ENCODE measurements around the gene CLEC19A.

The CLEC19A gene

DNA sequence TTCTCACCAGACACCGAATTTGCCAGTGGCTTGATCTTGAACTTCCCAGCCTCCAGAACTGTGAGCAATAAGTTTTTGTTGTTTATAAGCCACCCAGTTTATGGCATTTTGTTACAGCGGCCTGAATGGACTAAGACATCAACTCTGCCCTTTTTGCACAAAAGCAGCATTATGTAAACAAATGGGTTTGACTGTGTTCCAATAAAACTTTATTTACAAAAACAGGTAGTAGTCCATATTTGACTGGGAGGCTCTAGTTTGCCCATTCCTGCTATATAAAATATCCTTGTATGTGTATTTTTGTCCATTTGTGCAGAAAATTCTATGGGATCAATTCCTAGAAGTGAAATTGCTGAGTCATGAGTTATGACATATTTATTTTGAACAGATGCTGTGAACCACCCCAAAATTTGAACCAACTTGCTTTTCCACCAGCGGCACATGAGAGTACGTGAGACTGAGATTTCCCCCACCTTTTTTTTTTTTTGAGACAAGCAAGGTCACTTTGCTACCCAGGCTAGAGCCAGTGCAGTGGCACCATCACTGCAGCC, 21.3 kb upstream of the CLEC19A start:
- Histone ChIP-seq H3K4me3 (ENCODE audit: insufficient read depth, low read length, poor library complexity, severe bottlenecking) (no peak overlapping the region), H2AFZ (ENCODE audit: low read depth, low read length, severe bottlenecking) (no peak overlapping the region), H3K79me2 (ENCODE audit: insufficient read depth, low read length) (no peaks in the 10 kb centered on the region), H3K9me2 (replicated peaks; ENCODE audit: insufficient read depth, low read length) (no peaks in the 10 kb centered on the region), H3F3A (ENCODE audit: insufficient read depth) (no peaks in the 10 kb centered on the region), H3K4me2 (ENCODE audit: low read depth, low read length, poor library complexity, severe bottlenecking) (no peak overlapping the region), H3K9ac (ENCODE audit: low read length) (no peak overlapping the region), H3K27ac (ENCODE audit: low read depth, low read length) (no peak overlapping the region), H3K27me3 (ENCODE audit: low read length) (no peaks in the 10 kb centered on the region), H3K9me3 (ENCODE audit: insufficient read depth, low read length) (peaks cover 9% of the 10 kb centered on the region; the same call in 1 of the 2 replicates), H3K36me3 (ENCODE audit: low read length) (no peaks in the 10 kb centered on the region), H4K20me1 (ENCODE audit: low read depth, low read length) (no peaks in the 10 kb centered on the region)
- TF ChIP-seq EZH2phosphoT487 (conservative IDR thresholded peaks at IDR 0.05; ENCODE audit: low read length): no peak
- TF ChIP-seq, protein P1, sequence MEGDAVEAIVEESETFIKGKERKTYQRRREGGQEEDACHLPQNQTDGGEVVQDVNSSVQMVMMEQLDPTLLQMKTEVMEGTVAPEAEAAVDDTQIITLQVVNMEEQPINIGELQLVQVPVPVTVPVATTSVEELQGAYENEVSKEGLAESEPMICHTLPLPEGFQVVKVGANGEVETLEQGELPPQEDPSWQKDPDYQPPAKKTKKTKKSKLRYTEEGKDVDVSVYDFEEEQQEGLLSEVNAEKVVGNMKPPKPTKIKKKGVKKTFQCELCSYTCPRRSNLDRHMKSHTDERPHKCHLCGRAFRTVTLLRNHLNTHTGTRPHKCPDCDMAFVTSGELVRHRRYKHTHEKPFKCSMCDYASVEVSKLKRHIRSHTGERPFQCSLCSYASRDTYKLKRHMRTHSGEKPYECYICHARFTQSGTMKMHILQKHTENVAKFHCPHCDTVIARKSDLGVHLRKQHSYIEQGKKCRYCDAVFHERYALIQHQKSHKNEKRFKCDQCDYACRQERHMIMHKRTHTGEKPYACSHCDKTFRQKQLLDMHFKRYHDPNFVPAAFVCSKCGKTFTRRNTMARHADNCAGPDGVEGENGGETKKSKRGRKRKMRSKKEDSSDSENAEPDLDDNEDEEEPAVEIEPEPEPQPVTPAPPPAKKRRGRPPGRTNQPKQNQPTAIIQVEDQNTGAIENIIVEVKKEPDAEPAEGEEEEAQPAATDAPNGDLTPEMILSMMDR (IDR thresholded peaks at IDR 0.05; ENCODE audit: insufficient read depth, low read length, poor library complexity, severe bottlenecking): no peak

DNA sequence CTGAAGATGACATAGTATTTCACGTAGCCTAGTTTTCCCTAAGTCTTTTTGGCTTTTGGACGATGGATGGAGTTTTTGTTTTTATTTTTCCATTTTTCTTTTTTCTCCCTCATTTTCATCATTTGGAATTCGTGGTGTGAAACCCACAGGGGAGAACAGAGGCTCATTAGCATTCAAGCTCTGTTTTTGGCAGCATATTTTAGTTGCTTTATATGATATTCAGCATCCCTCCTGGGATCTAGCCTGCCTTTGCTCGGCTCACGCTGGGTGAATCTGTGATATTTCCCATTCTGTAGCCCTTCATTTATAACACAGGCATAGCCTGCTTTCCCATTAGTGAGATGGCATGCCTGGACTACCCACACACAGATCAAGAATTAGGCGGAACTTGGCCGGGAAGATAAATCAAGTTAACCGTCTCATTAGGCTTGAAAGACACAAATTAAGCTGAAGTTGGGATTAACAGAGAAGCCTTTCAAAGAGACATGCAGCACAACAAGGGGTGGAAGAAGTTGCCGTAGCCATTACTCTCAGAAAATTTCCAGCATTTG, 20.1 kb upstream of the CLEC19A start:
- Histone ChIP-seq H3K9ac (ENCODE audit: low read length) (no peak overlapping the region), H3K9me2 (replicated peaks; ENCODE audit: insufficient read depth, low read length) (no peaks in the 10 kb centered on the region), H2AFZ (ENCODE audit: low read depth, low read length, severe bottlenecking) (no peak overlapping the region), H4K20me1 (ENCODE audit: low read depth, low read length) (no peaks in the 10 kb centered on the region), H3K4me3 (ENCODE audit: insufficient read depth, low read length, poor library complexity, severe bottlenecking) (no peak overlapping the region), H3K27ac (ENCODE audit: low read depth, low read length) (no peak overlapping the region), H3K27me3 (ENCODE audit: low read length) (no peaks in the 10 kb centered on the region), H3K9me3 (ENCODE audit: insufficient read depth, low read length) (peaks cover 9% of the 10 kb centered on the region; the same call in 1 of the 2 replicates), H3K4me2 (ENCODE audit: low read depth, low read length, poor library complexity, severe bottlenecking) (no peak overlapping the region), H3K36me3 (ENCODE audit: low read length) (no peaks in the 10 kb centered on the region), H3K79me2 (ENCODE audit: insufficient read depth, low read length) (no peaks in the 10 kb centered on the region), H3F3A (ENCODE audit: insufficient read depth) (no peaks in the 10 kb centered on the region)
- no peak for TF ChIP-seq EZH2phosphoT487 (conservative IDR thresholded peaks at IDR 0.05; ENCODE audit: low read length)
- TF ChIP-seq, protein P1 (IDR thresholded peaks at IDR 0.05; ENCODE audit: insufficient read depth, low read length, poor library complexity, severe bottlenecking): no peak

DNA sequence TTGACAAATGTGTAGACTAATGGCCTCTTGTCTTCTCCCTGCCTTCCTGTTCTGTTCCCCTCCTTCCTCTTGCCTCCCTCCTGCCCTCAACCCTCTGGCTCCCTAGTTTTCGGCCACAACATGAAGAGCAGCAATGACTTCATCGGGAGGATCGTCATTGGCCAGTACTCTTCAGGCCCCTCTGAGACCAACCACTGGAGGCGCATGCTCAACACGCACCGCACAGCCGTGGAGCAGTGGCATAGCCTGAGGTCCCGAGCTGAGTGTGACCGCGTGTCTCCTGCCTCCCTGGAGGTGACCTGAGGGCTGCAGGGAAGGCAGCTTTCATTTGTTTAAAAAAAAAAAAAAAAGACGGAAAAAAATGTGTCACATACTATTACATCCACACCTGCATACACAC, 18.8 kb upstream of the CLEC19A start:
- TF ChIP-seq EZH2phosphoT487 (conservative IDR thresholded peaks at IDR 0.05; ENCODE audit: low read length): no peak
- H3K9me2 ChIP-seq (replicated peaks; ENCODE audit: insufficient read depth, low read length): no peaks in the 10 kb centered on the region
- H4K20me1 ChIP-seq (ENCODE audit: low read depth, low read length): no peaks in the 10 kb centered on the region
- H3F3A ChIP-seq (ENCODE audit: insufficient read depth): no peaks in the 10 kb centered on the region
- H3K4me3 ChIP-seq (ENCODE audit: insufficient read depth, low read length, poor library complexity, severe bottlenecking): no peak overlapping the region
- H3K36me3 ChIP-seq (ENCODE audit: low read length): no peaks in the 10 kb centered on the region
- H3K27me3 ChIP-seq (ENCODE audit: low read length): no peaks in the 10 kb centered on the region
- H3K27ac ChIP-seq (ENCODE audit: low read depth, low read length): no peak overlapping the region
- no peak overlapping the region for H2AFZ ChIP-seq (ENCODE audit: low read depth, low read length, severe bottlenecking)
- peaks cover 9% of the 10 kb centered on the region; the same call in 1 of the 2 replicates for H3K9me3 ChIP-seq (ENCODE audit: insufficient read depth, low read length)
- no peaks in the 10 kb centered on the region for H3K79me2 ChIP-seq (ENCODE audit: insufficient read depth, low read length)
- H3K9ac ChIP-seq (ENCODE audit: low read length): no peak overlapping the region
- no peak overlapping the region for H3K4me2 ChIP-seq (ENCODE audit: low read depth, low read length, poor library complexity, severe bottlenecking)

- no peaks in the 10 kb centered on the region for H3K27me3 ChIP-seq (ENCODE audit: low read length)
- no peak overlapping the region for H3K4me3 ChIP-seq (ENCODE audit: insufficient read depth, low read length, poor library complexity, severe bottlenecking)
- H3K27ac ChIP-seq (ENCODE audit: low read depth, low read length): no peak overlapping the region
- H3K36me3 ChIP-seq (ENCODE audit: low read length): no peaks in the 10 kb centered on the region
- TF ChIP-seq, protein P1 (IDR thresholded peaks at IDR 0.05; ENCODE audit: insufficient read depth, low read length, poor library complexity, severe bottlenecking): no peak
- no peak for TF ChIP-seq EZH2phosphoT487 (conservative IDR thresholded peaks at IDR 0.05; ENCODE audit: low read length)
- peaks cover 9% of the 10 kb centered on the region; the same call in 1 of the 2 replicates for H3K9me3 ChIP-seq (ENCODE audit: insufficient read depth, low read length)
- H3K9ac ChIP-seq (ENCODE audit: low read length): no peak overlapping the region
- no peaks in the 10 kb centered on the region for H3K9me2 ChIP-seq (replicated peaks; ENCODE audit: insufficient read depth, low read length)
- no peaks in the 10 kb centered on the region for H4K20me1 ChIP-seq (ENCODE audit: low read depth, low read length)
- no peaks in the 10 kb centered on the region for H3K79me2 ChIP-seq (ENCODE audit: insufficient read depth, low read length)
- no peaks in the 10 kb centered on the region for H3F3A ChIP-seq (ENCODE audit: insufficient read depth)
- no peak overlapping the region for H2AFZ ChIP-seq (ENCODE audit: low read depth, low read length, severe bottlenecking)
- no peak overlapping the region for H3K4me2 ChIP-seq (ENCODE audit: low read depth, low read length, poor library complexity, severe bottlenecking)
Observed at GRCh38 chr16:19269098-19269497, 16.4 kb upstream of the CLEC19A start.
